HG03432 (cell line): Measurements from ENCODE around the gene CDH16.
"Not testable (repeated sequence)": the region's sequence is repeated elsewhere in the genome, so short reads cannot be mapped to it uniquely, and the experiment has no call there.

Experiments used
- ATAC-seq: cut with Tn5 transposase; IDR thresholded peaks from one replicate; pipeline ENCODE4 v1.9.1; 2021; ENCODE audit warnings: mild to moderate bottlenecking, moderate library complexity; ENCODE audit not compliant: unreplicated experiment

Gene CDH16

GRCh38 chr16:66918803-66919568, at the start of gene CDH16:
TSS of gene CDH16 (minus strand) at chr16:66918885. CDS start at chr16:66918065, 820 bp downstream.
- ATAC-seq = no peak

- no peak for ATAC-seq
These were observed 45.4 kb upstream of the CDH16 start for GRCh38 chr16:66964049-66964448.

- no peak for ATAC-seq
These were observed 43.2 kb upstream of the CDH16 start for GRCh38 chr16:66961914-66962313.

GRCh38 chr16:66961065-66961744, 42.5 kb upstream of the CDH16 start, which contains the start of gene CES3:
TSS of gene CES3 (plus strand) at chr16:66961266. CDS start at chr16:66961308, 42 bp downstream.
- ATAC-seq = peak; percentile 76

GRCh38 chr16:66960270-66960669, 41.6 kb upstream of the CDH16 start:
- ATAC-seq = no peak

GRCh38 chr16:66959704-66960161, 41.0 kb upstream of the CDH16 start:
- ATAC-seq = no peak

GRCh38 chr16:66958857-66959703, 40.4 kb upstream of the CDH16 start:
- ATAC-seq = no peak

GRCh38 chr16:66956154-66956457, 37.4 kb upstream of the CDH16 start:
- not testable (repeated sequence) for ATAC-seq

GRCh38 chr16:66955363-66956153, 36.9 kb upstream of the CDH16 start:
- ATAC-seq = not testable (repeated sequence)

GRCh38 chr16:66954097-66954659, 35.5 kb upstream of the CDH16 start:
- ATAC-seq = no peak

GRCh38 chr16:66953462-66954096, 34.9 kb upstream of the CDH16 start:
- no peak for ATAC-seq

GRCh38 chr16:66952430-66953110, 33.9 kb upstream of the CDH16 start:
- no peak for ATAC-seq

- ATAC-seq = no peak
These were observed 32.5 kb upstream of the CDH16 start for GRCh38 chr16:66950971-66951790.

GRCh38 chr16:66950437-66950836, 31.8 kb upstream of the CDH16 start:
- no peak for ATAC-seq

GRCh38 chr16:66949472-66949871, 30.8 kb upstream of the CDH16 start:
- ATAC-seq = no peak

GRCh38 chr16:66948837-66949225, 30.1 kb upstream of the CDH16 start:
- no peak for ATAC-seq

- peak; percentile 11 for ATAC-seq
These were observed 29.6 kb upstream of the CDH16 start for GRCh38 chr16:66948134-66948836.
